D721Med (cell line): Measurements from ENCODE around the gene ZIC1.

ENCODE experiments used
- DNase-seq: peaks from one replicate; pipeline ENCODE4 v3.0.0; 2011; ENCODE audit warnings: low spot score; ENCODE audit not compliant: insufficient read length
- FAIRE-seq: peaks from 2 replicates; lab custom pipeline; 2011; peaks lifted over from hg19 to GRCh38; lab: Jason Lieb, UNC
- TF ChIP-seq, protein P1 (sequence below): IDR thresholded peaks from 2 replicates; pipeline ENCODE4 v1.5.1; 2012; ENCODE audit warnings: mild to moderate bottlenecking, control low read depth; ENCODE audit not compliant: insufficient read depth; ENCODE audit errors: missing control alignments

ZIC1 gene

DNA sequence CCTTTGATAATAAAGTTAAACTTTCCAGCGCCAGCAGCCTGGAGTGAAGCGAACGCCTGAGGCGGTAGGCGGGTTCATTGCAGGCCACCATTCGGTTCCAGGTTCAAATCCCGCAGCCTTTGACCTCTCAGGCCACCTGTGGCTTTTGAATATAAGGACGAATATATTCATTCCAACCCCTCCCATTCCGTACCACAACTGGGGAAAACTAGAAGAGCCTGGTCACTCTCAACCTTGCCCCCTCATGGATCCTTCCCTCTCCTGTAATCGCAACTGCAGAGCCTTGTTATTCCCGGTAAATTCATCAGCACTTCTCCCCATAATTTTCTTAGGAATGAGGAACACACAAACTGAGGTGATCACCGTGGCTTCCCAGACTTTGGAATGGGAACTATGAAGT, 38.0 kb upstream of the ZIC1 start:
- DNase-seq: no peak
- TF ChIP-seq, protein P1, sequence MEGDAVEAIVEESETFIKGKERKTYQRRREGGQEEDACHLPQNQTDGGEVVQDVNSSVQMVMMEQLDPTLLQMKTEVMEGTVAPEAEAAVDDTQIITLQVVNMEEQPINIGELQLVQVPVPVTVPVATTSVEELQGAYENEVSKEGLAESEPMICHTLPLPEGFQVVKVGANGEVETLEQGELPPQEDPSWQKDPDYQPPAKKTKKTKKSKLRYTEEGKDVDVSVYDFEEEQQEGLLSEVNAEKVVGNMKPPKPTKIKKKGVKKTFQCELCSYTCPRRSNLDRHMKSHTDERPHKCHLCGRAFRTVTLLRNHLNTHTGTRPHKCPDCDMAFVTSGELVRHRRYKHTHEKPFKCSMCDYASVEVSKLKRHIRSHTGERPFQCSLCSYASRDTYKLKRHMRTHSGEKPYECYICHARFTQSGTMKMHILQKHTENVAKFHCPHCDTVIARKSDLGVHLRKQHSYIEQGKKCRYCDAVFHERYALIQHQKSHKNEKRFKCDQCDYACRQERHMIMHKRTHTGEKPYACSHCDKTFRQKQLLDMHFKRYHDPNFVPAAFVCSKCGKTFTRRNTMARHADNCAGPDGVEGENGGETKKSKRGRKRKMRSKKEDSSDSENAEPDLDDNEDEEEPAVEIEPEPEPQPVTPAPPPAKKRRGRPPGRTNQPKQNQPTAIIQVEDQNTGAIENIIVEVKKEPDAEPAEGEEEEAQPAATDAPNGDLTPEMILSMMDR: no peak
- no peak for FAIRE-seq

DNA sequence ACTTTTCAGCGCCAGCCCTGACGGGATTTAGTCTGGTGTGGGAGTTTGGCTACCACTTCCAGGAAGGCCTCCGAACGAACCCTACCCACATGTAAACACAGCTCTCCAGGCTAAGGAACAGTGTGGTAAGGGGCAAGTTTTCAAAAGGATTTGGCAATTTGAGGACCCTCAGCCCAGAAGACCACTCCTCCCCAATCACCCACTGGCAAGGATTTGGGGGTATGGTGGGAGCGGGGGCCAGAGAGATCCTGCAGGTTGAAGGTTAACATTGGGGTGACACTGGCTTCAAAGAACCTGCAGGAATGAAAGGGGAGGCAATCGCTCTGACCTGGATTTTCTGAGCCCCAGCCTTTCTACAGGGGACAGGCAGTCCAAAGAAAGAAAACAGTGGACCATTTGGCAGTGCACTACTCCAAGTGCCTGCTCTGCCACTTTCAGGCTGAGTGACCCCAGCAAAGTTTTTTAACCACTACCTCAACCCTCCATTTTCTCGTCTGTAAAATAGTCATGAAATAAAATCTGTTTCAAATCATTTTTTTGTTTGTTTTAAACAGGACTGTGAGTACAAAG, 37.3 kb upstream of the ZIC1 start:
- DNase-seq (no peak), FAIRE-seq (no peak)

DNA sequence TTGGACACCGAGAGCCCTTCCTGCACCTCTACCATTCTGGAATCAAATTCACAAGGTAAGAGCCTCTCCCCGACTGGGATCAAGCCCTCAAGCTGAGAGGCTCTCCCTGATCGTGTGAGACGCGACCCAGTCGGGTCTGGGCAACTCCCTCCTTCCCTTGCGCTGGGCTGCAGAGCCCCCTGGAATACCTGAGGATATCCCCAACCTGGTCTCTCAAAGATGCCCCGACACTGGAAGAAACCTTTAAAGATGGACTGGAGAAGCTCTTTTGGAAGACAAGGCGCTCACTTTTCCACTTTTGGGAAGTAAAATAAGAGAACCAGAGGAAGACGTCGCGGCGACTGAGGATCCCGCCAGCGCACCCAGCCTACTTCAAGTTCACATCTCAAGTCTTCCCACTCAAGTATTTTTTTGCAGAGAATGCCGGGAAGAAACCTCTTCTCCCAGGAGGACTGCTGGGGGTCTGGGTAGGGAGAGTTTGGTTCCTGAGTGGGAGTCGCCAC, 36.6 kb upstream of the ZIC1 start:
- TF ChIP-seq, protein P1: no peak
- FAIRE-seq (no peak), DNase-seq (no peak)

More for the DNA sequence above, 37.3 kb upstream of the ZIC1 start:
- TF ChIP-seq, protein P1: no peak

DNA sequence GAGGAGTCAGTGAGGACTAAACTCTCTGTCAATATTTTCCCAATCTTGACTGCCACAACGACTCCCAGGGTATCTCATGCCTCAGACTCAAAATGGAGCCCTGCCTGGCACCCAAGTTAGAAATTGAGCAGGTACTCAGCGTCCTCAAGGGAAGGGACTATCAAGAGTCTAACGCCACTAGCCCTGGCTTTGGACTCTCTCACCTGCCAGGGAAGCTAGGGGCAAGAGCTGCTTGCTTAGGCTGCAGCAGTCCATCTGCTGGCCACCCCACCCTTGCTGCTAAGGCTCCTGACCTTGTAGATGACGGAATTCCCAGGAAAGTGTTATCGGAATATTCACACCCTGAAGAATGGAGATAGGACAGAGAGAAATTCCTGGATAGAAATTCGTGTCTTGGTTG, 35.9 kb upstream of the ZIC1 start:
- TF ChIP-seq, protein P1: no peak
- no peak for DNase-seq
- no peak for FAIRE-seq

DNA sequence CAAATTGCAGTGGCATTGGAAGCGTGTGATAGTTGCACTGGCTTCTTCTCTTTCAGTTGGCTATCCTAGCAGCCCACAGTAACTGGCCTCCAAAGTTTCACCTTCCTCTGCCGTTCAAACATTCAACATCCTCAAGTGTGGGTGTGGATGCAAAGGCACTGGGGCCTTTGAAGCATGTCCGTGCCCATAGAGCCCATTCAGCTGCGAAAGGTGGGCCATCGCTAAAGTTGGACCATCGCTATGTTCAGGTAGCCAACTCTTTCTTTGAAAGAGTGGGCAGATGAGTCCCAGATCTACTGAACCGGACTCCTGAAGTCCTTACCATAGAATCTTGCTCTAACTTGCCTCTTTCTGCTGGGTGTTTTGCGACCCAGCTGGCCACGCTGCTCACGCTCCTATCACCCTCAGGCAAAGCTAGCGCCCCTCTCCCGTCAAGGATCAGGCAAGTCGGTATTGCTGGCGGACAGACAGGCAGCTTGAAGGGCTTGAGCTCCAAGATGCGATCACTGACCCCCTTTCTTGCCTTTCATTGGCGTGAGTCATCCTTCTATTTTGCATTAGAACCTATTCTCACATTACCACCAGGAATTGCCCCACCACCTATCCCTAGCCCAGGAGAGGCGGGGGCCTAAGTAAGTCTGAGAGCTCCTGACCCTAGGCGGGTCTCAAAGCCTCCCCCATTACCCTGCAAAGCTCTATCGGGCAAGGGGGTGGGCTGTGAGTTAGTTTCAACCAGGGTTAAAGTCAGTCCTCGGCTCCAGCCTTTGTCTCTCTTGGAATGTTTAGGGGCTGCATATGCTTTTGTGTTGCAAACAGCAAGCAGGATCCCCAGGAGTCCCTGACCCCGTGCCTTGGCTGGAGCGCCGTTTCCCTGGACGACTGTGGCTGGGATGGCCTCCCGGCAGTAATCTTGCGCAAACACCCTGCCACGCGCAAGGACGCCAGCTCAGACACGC, 31.5 kb upstream of the ZIC1 start:
- FAIRE-seq: no peak
- TF ChIP-seq, protein P1: no peak
- DNase-seq: no peak

DNA sequence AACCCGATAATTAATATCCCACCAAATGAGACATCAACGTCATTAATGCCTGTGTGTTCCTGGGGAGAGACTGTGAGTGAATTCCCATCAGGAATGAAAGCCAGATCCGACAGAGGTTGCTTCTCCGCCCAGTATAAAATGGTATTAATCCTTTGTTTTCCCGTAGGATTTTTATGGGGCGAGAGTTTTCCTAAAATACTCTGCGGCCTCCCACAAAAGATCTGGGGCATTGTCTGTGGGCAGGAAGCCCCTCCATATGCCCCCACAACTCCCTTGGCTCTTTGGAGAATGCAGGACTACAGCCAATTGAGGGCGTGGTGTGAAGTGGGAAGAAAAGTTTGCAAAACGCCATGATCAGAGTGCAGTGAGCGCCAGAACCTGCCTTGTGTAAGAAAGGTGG, 29.5 kb upstream of the ZIC1 start:
- no peak for DNase-seq
- no peak for FAIRE-seq
- TF ChIP-seq, protein P1: no peak
